H9 (cell line): Measurements from ENCODE around the gene BICD2. TPM values are rescaled to one million over a fixed set of nuclear protein-coding genes. Genes with fewer than 3 reads are reported as not detected.

ENCODE experiments used
- DNase-seq: peaks from one replicate; pipeline ENCODE4 v3.0.0-alpha.2; 2017
- H2AFZ ChIP-seq: one replicate; pipeline ENCODE4 v1.6.1; 2013; ENCODE audit warnings: mild to moderate bottlenecking, low read length, control low read depth, moderate library complexity
- H2AK5ac ChIP-seq: 2 replicates; pipeline ENCODE4 v1.6.1; 2013; ENCODE audit warnings: low read length, control low read depth, mixed read lengths; ENCODE audit not compliant: insufficient read length
- H2BK120ac ChIP-seq: one replicate; pipeline ENCODE4 v1.6.1; 2013; ENCODE audit warnings: low read depth, mild to moderate bottlenecking, low read length, control low read depth, inconsistent platforms; ENCODE audit not compliant: poor library complexity, severe bottlenecking
- H2BK12ac ChIP-seq: 2 replicates; pipeline ENCODE4 v1.6.1; 2013; ENCODE audit warnings: low read length, control low read depth, mixed read lengths, low read depth; ENCODE audit not compliant: insufficient read length
- H2BK15ac ChIP-seq: 2 replicates; pipeline ENCODE4 v1.6.1; 2013; ENCODE audit warnings: low read depth, low read length, control low read depth
- H2BK20ac ChIP-seq: one replicate; pipeline ENCODE4 v1.6.1; 2013; ENCODE audit warnings: low read depth, mild to moderate bottlenecking, low read length, control low read depth, inconsistent platforms; ENCODE audit not compliant: poor library complexity, severe bottlenecking
- H2BK5ac ChIP-seq: 2 replicates; pipeline ENCODE4 v1.6.1; 2013; ENCODE audit warnings: low read length, control low read depth, mixed read lengths; ENCODE audit not compliant: insufficient read length
- H3K14ac ChIP-seq: 2 replicates; pipeline ENCODE4 v1.6.1; 2013; ENCODE audit warnings: low read length, control low read depth; ENCODE audit not compliant: insufficient read depth
- H3K18ac ChIP-seq: 2 replicates; pipeline ENCODE4 v1.6.1; 2013; ENCODE audit warnings: low read depth, mild to moderate bottlenecking, mixed read lengths, low read length, control low read depth; ENCODE audit not compliant: insufficient read length
- H3K23ac ChIP-seq: 2 replicates; pipeline ENCODE4 v1.6.1; 2013; ENCODE audit warnings: low read length, control low read depth, mixed read lengths, low read depth; ENCODE audit not compliant: insufficient read length
- H3K23me2 ChIP-seq: 2 replicates; pipeline ENCODE4 v1.6.1; 2013; ENCODE audit warnings: low read depth, mild to moderate bottlenecking, mixed read lengths, low read length, control low read depth; ENCODE audit not compliant: insufficient read length, poor library complexity, severe bottlenecking
- H3K27ac ChIP-seq: 2 replicates; pipeline ENCODE4 v1.5.1; 2013; ENCODE audit warnings: low read length, control low read depth, mixed read lengths, low read depth; ENCODE audit not compliant: insufficient read length
- H3K27me3 ChIP-seq: 2 replicates; pipeline ENCODE4 v1.6.1; 2013; ENCODE audit warnings: low read length, control low read depth, inconsistent platforms; ENCODE audit not compliant: insufficient read depth
- H3K4ac ChIP-seq: 2 replicates; pipeline ENCODE4 v1.6.1; 2013; ENCODE audit warnings: low read depth, mild to moderate bottlenecking, control low read depth, inconsistent platforms, low read length, moderate library complexity
- H3K4me1 ChIP-seq: 2 replicates; pipeline ENCODE4 v1.6.1; 2013; ENCODE audit warnings: low read length, control low read depth, inconsistent platforms; ENCODE audit not compliant: insufficient read depth
- H3K4me2 ChIP-seq: 2 replicates; pipeline ENCODE4 v1.6.1; 2013; ENCODE audit warnings: low read length, control low read depth, mixed read lengths; ENCODE audit not compliant: insufficient read length, insufficient read depth
- H3K56ac ChIP-seq: 2 replicates; pipeline ENCODE4 v1.6.1; 2013; ENCODE audit warnings: low read depth, mild to moderate bottlenecking, mixed read lengths, low read length, control low read depth; ENCODE audit not compliant: insufficient read length
- H3K79me1 ChIP-seq: 2 replicates; pipeline ENCODE4 v1.6.1; 2013; ENCODE audit warnings: low read depth, mild to moderate bottlenecking, moderate library complexity, low read length, control low read depth, inconsistent platforms; ENCODE audit not compliant: insufficient read depth, poor library complexity, severe bottlenecking
- H3K79me2 ChIP-seq: 2 replicates; pipeline ENCODE4 v1.6.1; 2013; ENCODE audit warnings: low read length, control low read depth, inconsistent platforms; ENCODE audit not compliant: insufficient read depth
- H3K9ac ChIP-seq: 2 replicates; pipeline ENCODE4 v1.6.1; 2013; ENCODE audit warnings: low read length, control low read depth, mixed read lengths; ENCODE audit not compliant: insufficient read length; ENCODE audit errors: extremely low read depth
- H3K9me3 ChIP-seq: one replicate; pipeline ENCODE4 v1.6.1; 2013; ENCODE audit warnings: low read depth, low read length, inconsistent platforms; ENCODE audit not compliant: control insufficient read depth
- H3T11ph ChIP-seq: one replicate; pipeline ENCODE4 v1.6.1; 2013; ENCODE audit warnings: mild to moderate bottlenecking, low read length, control low read depth, inconsistent platforms
- H4K20me1 ChIP-seq: one replicate; pipeline ENCODE4 v1.6.1; 2013; ENCODE audit not compliant: control insufficient read depth, insufficient read length, insufficient read depth
- H4K5ac ChIP-seq: 2 replicates; pipeline ENCODE4 v1.6.1; 2013; ENCODE audit warnings: low read depth, mild to moderate bottlenecking, mixed read lengths, low read length, control low read depth; ENCODE audit not compliant: insufficient read length
- H4K8ac ChIP-seq: replicated peaks from 2 replicates; pipeline ENCODE4 v1.6.1; 2013; ENCODE audit warnings: low read length, control low read depth, mixed read lengths, low read depth; ENCODE audit not compliant: insufficient read length
- H4K91ac ChIP-seq: 2 replicates; pipeline ENCODE4 v1.6.1; 2013; ENCODE audit warnings: low read depth, mild to moderate bottlenecking, moderate library complexity, mixed read lengths, low read length, control low read depth; ENCODE audit not compliant: insufficient read length
- H3K27ac Mint-ChIP-seq, 3 experiments: 2 replicates in 2 of 3; 3 replicates in 1 of 3; pipeline ENCODE4 v1.8.0; 2020 to 2021; ENCODE audit warnings: mixed read lengths in 3 of 3, mild to moderate bottlenecking in 1 of 3, moderate library complexity in 1 of 3
- H3K27me3 Mint-ChIP-seq: 2 replicates; pipeline ENCODE4 v1.8.0; 2021; ENCODE audit warnings: low read depth, mild to moderate bottlenecking, moderate library complexity, mixed read lengths
- H3K36me3 Mint-ChIP-seq, 3 experiments: 2 replicates in 2 of 3; 3 replicates in 1 of 3; pipeline ENCODE4 v1.8.0; 2020 to 2021; ENCODE audit warnings: low read depth in 3 of 3, mixed read lengths in 3 of 3; ENCODE audit not compliant: insufficient read depth in 1 of 3
- H3K4me1 Mint-ChIP-seq, 2 experiments: 2 replicates each; pipeline ENCODE4 v1.8.0; 2020; ENCODE audit warnings: mixed read lengths in 2 of 2
- H3K4me3 Mint-ChIP-seq, 2 experiments: 2 replicates in 1 of 2; 3 replicates in 1 of 2; pipeline ENCODE4 v1.8.0; 2020 to 2021; ENCODE audit warnings: mild to moderate bottlenecking in 2 of 2, mixed read lengths in 2 of 2, moderate library complexity in 1 of 2
- H3K9me3 Mint-ChIP-seq, 2 experiments: 2 replicates in 1 of 2; 3 replicates in 1 of 2; pipeline ENCODE4 v1.8.0; 2020; ENCODE audit warnings: mild to moderate bottlenecking in 2 of 2, mixed read lengths in 2 of 2, moderate library complexity in 1 of 2
- total RNA-seq: library from RNA; stranded (reverse); gene quantifications from 2 replicates; pipeline ENCODE4 v1.2.1, GENCODE V29; 2021
- TF ChIP-seq, protein P1 (sequence below): fragments of 200-600 bp; sonication (generic); conservative IDR thresholded peaks from 3 replicates; pipeline ENCODE4 v1.8.0; 2021; ENCODE audit warnings: antibody characterized with exemption, mild to moderate bottlenecking

Gene BICD2
- total RNA-seq, 1 experiment from 2014 or later = 22.3 TPM

DNA sequence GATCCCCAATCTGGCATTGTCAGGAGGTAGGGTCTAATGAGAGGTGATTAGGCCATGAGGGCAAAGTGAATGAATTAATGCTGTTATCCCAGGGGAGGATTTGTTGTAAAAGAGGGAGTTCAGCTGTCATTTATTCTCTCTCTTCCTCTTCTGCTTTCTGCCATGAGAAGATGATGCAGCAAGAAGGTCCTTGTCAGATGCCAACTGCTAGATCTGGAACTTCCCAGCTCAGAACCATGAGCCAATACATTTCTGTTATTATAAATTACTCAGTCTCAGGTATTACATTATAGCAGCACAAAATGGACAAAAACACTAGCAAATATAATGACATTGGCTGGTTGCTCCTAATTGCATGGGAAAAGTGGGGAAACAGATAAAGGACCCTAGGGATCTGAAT, 15.6 kb upstream of the BICD2 start:
- Mint-ChIP-seq H3K27me3 (peaks cover 4% of the 10 kb centered on the region), H3K4me3 (no peak overlapping the region), H3K27ac (no peak overlapping the region), H3K9me3 (peaks cover 0 to 3% of the 10 kb centered on the region in 2 experiments; a peak in 3 of 5 replicates), H3K4me1 (no peaks in the 10 kb centered on the region), H3K36me3 (no peaks in the 10 kb centered on the region)
- Histone ChIP-seq H2BK20ac (no peak overlapping the region), H3K18ac (no peak overlapping the region), H3K79me2 (no peaks in the 10 kb centered on the region), H4K91ac (no peak overlapping the region), H3K9me3 (no peaks in the 10 kb centered on the region), H3K79me1 (no peaks in the 10 kb centered on the region), H3K27me3 (no peaks in the 10 kb centered on the region), H2AFZ (no peak overlapping the region), H3K9ac (no peak overlapping the region), H3K4ac (no peak overlapping the region), H3K14ac (no peak overlapping the region), H2BK120ac (no peak overlapping the region), H3K4me2 (no peak overlapping the region), H2AK5ac (no peak overlapping the region), H3T11ph (no peak overlapping the region), H2BK15ac (no peak overlapping the region), H3K23ac (no peak overlapping the region), H4K20me1 (no peaks in the 10 kb centered on the region), H2BK5ac (no peak overlapping the region), H3K23me2 (no peaks in the 10 kb centered on the region), H3K56ac (no peak overlapping the region), H4K5ac (no peak overlapping the region), H3K27ac (no peak overlapping the region), H2BK12ac (no peak overlapping the region), H4K8ac (no peak overlapping the region), H3K4me1 (no peaks in the 10 kb centered on the region)
- DNase-seq = no peak
- TF ChIP-seq, protein P1, sequence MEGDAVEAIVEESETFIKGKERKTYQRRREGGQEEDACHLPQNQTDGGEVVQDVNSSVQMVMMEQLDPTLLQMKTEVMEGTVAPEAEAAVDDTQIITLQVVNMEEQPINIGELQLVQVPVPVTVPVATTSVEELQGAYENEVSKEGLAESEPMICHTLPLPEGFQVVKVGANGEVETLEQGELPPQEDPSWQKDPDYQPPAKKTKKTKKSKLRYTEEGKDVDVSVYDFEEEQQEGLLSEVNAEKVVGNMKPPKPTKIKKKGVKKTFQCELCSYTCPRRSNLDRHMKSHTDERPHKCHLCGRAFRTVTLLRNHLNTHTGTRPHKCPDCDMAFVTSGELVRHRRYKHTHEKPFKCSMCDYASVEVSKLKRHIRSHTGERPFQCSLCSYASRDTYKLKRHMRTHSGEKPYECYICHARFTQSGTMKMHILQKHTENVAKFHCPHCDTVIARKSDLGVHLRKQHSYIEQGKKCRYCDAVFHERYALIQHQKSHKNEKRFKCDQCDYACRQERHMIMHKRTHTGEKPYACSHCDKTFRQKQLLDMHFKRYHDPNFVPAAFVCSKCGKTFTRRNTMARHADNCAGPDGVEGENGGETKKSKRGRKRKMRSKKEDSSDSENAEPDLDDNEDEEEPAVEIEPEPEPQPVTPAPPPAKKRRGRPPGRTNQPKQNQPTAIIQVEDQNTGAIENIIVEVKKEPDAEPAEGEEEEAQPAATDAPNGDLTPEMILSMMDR = no peak
